Bronchial epithelial cell (primary cell): ENCODE measurements around the gene ERGIC2. TPM values are rescaled to one million over a fixed set of nuclear protein-coding genes. Genes with fewer than 3 reads are reported as not detected.

Experiments
- DNase-seq: peaks from one replicate; pipeline ENCODE4 v3.0.0-alpha.2; 2010; ENCODE audit warnings: low read depth
- FAIRE-seq: peaks from 2 replicates; lab custom pipeline; 2011; peaks lifted over from hg19 to GRCh38; lab: Jason Lieb, UNC
- H3K27me3 ChIP-seq: 2 replicates; pipeline ENCODE4 v1.5.1; 2011; ENCODE audit warnings: low read length; ENCODE audit not compliant: control insufficient read depth, insufficient read depth
- H3K36me3 ChIP-seq: 2 replicates; pipeline ENCODE4 v1.5.1; 2011; ENCODE audit warnings: low read length; ENCODE audit not compliant: control insufficient read depth, insufficient read depth
- H3K4me3 ChIP-seq: 2 replicates; pipeline ENCODE4 v1.5.1; 2011; ENCODE audit warnings: mild to moderate bottlenecking, low read depth, low read length, control low read depth
- CTCF ChIP-seq: IDR thresholded peaks from 2 replicates; pipeline ENCODE4 v1.5.1; 2011; ENCODE audit warnings: mild to moderate bottlenecking, moderate library complexity, low read length, control low read depth, inconsistent platforms; ENCODE audit not compliant: insufficient read depth, severe bottlenecking
- total RNA-seq: library from RNA; depleted of rRNA; stranded (reverse); fragments of >200 nt; gene quantifications from 2 replicates; pipeline ENCODE4 v1.2.1, GENCODE V29; 2014

Gene ERGIC2
- total RNA-seq, 1 donor from 2014 or later, result 60.3 TPM

GRCh38 chr12:29334937-29335336, 46.0 kb downstream of the ERGIC2 start:
- DNase-seq (peak; percentile 22), FAIRE-seq (no peak)
- H3K27me3 ChIP-seq, result no peaks in the 10 kb centered on the region
- no peak for TF ChIP-seq CTCF
- H3K36me3 ChIP-seq, result no peaks in the 10 kb centered on the region
- no peak overlapping the region for H3K4me3 ChIP-seq

- H3K36me3 ChIP-seq, result no peaks in the 10 kb centered on the region
- no peak for DNase-seq
- no peaks in the 10 kb centered on the region for H3K27me3 ChIP-seq
- FAIRE-seq, result no peak
- TF ChIP-seq CTCF, result no peak
- H3K4me3 ChIP-seq, result no peak overlapping the region
Observed at GRCh38 chr12:29333178-29333577, 47.8 kb downstream of the ERGIC2 start.

GRCh38 chr12:29329411-29329810, 51.6 kb downstream of the ERGIC2 start:
- no peaks in the 10 kb centered on the region for H3K36me3 ChIP-seq
- FAIRE-seq (no peak), DNase-seq (no peak)
- no peak for TF ChIP-seq CTCF
- no peaks in the 10 kb centered on the region for H3K27me3 ChIP-seq
- no peak overlapping the region for H3K4me3 ChIP-seq

- FAIRE-seq, result no peak
- no peaks in the 10 kb centered on the region for H3K27me3 ChIP-seq
- H3K36me3 ChIP-seq, result no peaks in the 10 kb centered on the region
- no peak overlapping the region for H3K4me3 ChIP-seq
- TF ChIP-seq CTCF, result no peak
- no peak for DNase-seq
Observed at GRCh38 chr12:29322157-29322556, 58.8 kb downstream of the ERGIC2 start.

- DNase-seq, result peak; percentile 90
- Histone ChIP-seq H3K36me3 (no peaks in the 10 kb centered on the region), H3K27me3 (no peaks in the 10 kb centered on the region), H3K4me3 (no peak overlapping the region)
- FAIRE-seq, result no peak
- TF ChIP-seq CTCF, result no peak
Observed at GRCh38 chr12:29320295-29321085, 60.5 kb downstream of the ERGIC2 start.
